Right renal pelvis (tissue), 4 donors: ENCODE data around the gene FUOM. TPM values are rescaled to one million over a fixed set of nuclear protein-coding genes. Genes with fewer than 3 reads are reported as not detected.

Source experiments
- DNase-seq, 4 donors: peaks; one replicate each; pipeline ENCODE4 v3.0.0-alpha.2; 2013; ENCODE audit warnings: low read depth in 4 of 4, low spot score in 3 of 4, missing footprints in 1 of 4
- polyA plus RNA-seq, 4 donors: library from polyadenylated mRNA; unstranded; fragments of 120-200 nt; gene quantifications; one replicate each; pipeline ENCODE4 v1.2.1, GENCODE V29; 2013; ENCODE audit not compliant: insufficient read length in 4 of 4

FUOM gene, protein sequence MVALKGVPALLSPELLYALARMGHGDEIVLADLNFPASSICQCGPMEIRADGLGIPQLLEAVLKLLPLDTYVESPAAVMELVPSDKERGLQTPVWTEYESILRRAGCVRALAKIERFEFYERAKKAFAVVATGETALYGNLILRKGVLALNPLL
- 10 to 100 TPM; 14.7 to 28.7 (median 18.1) TPM for polyA plus RNA-seq

DNA sequence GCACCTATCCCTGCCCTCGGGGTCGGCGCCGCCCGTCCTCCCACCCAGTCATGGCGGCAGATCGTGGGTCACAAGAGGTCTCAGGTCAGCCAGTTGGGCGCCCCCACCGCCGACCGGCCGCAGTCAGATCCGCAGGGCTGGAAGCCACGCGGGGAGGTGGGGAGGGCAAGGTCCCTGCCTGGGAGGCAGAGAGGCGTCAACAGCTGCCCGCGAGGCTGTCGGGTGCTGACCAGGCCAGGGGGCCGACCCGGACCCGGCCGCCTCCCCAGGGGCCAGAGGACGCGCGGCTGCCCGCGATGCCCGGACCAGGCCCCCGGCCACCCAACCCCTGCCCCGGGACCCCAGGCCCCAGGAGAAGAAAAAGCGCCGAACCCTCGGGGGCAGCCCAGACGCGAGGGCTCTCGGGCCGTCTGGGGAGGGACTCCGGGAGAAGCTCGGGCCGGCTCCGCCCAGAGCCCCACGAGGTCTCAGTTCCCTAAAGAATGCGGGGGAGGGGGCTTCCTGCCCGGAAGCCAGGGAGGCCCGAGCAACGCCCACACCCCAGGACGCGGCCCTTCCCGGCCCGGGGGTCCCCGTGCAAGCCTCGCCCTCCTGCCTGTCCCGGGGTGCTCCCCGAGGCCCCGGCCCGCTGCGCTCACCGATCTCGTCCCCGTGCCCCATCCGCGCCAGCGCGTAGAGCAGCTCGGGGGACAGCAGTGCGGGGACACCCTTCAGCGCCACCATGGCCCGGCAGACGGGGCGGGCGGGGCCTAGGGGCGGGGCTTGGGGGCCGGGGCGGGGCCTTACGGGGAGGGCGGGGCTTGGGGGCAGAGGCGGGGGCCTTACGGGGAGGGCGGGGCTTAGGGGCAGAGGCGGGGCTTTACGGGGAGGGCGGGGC, at the start of gene FUOM:
FUOM (minus strand) TSS at position 735 of the 877 bp plus-strand sequence; CDS start at position 723, 12 bp downstream.
- no peak for DNase-seq

DNA sequence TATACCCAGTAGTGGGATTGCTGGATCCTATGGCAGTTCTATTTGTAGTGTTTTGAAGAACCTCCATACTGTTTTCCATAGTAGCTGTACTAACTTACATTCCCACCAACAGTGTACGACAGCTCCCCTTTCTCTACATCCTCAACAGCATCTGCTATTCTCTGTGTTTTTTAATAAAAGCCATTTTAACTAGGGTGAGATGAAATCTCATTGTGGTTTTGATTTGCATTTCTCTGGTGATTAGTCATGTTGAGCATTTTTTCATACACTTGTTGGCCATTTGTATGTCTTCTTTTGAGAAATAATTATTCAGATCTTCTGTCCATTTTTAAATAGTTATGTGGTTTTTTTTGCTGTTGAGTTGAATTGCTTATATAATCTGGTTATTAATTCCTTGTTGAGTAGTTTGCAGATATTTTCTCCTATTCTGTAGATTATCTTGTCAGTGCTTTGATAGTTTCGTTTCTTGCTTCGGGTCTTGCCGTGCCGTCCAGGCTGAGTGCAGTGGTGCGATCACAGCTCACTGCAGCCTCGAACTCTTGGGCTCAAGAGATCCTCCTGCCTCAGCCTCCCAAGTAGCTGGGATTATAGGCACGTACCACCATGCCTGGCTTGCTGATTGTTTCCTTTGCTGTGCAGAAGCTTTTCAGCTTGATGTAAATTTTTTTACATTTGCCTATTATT, 48.2 kb upstream of the FUOM start:
- DNase-seq = no peak

DNA sequence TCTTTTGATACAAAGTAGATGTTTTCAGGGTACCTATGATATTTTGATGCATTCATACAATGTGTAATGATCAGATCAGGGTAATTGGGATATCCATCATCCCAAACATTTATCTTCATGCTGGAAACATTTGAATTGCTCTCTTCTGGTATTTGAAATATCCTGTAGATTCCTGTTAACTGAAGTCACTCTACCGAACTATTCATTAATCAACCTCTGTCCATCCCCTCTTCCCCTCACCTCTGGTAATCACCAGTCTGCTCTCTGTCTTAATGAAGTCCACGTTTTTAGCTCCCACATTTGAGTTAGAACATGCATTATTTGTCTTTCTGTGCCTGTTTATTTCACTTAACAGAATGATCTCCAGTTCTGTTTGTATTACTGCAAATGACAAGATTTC, 47.5 kb upstream of the FUOM start:
- no peak for DNase-seq

DNA sequence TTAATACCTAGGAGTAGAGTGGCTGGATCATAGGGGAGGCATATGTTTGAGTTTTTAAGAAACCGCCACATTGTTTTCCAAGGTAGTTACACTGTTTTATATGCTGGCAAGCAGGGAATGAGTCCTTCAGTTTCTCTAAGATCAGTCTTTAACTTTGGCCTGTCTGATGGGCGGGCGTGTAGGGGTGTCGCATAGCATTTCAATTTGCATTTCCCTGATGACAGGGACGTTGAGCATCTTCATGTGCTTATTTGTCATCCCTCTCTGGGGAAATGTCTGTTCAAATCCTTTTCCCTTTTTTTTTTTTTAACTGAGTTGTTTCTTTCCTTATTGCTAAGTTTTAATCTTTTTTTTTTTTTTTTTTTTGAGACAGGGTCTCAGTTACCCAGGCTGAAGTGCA, 46.0 kb upstream of the FUOM start:
- DNase-seq = no peak

DNA sequence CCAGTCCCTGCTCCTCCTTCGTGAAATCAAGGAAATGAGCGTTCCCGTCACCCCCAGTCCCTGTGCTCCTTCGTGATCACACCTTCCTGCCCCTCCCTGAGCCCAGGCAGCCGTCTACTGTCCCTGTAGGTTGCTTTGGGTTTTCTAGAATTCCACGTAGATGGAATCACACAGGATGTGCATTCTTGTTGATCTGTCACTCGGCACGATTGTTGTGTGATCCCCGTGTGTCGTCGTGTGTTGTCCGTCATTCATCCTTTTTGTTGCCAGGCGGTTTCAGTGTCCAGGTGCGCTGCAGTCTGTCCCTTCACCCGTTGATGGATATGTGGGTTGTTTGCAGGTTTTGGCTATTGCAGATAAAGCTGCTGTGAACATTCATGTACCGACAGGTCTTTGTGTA, 45.5 kb upstream of the FUOM start:
- no peak for DNase-seq

DNA sequence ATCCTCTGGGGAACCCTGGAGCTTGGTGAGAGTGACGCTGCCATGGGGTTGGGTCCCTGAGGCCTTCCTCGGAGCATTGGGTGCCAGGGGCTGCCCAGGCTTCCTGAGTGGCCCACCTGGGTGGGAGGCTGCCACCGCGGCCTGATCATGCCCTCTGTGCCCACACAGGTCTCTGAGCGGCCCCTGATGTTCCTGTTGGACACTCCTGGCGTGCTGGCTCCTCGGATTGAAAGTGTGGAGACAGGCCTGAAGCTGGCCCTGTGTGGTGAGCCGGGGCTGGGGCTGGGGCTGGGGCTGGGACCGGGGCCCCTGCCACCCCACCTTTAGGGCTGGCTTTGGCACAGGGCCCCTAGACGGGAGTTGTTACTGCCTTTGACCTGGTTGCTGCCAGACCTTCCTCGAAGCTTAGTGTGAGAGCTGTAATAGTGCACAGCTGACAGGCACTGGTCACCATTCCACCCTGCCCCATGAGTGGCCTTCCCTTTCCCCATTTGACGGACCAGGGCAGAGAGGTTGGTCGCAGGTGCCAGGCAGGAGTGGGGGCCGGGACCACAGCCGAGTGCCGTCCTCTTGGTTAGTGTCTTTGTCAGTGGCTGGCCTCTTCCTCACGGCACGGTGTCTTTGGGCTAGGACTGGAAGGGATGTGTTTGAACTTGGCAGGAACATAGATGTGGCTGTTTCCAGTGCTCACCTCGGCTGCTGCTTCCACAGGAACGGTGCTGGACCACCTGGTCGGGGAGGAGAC, 44.3 kb upstream of the FUOM start:
- no peak for DNase-seq

DNA sequence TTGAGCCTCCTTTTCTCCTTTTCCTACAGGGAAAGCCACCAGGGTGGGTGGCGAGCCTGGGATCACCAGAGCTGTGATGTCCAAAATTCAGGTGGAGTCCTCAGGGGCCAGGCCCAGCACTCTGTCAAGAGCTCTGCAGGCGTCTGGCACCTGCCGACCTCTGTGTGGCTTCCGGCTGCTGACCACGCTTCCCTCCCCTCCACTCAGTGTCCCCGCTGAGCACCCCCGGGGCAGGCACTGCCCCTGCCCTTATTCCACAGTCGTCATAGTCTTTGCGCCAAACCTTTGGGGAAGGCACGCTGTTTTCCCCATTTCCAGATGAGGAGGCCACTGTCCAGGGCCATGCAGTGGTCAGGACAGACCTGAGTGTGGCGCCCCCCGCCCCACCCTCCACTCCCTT, 43.7 kb upstream of the FUOM start:
- no peak for DNase-seq

DNA sequence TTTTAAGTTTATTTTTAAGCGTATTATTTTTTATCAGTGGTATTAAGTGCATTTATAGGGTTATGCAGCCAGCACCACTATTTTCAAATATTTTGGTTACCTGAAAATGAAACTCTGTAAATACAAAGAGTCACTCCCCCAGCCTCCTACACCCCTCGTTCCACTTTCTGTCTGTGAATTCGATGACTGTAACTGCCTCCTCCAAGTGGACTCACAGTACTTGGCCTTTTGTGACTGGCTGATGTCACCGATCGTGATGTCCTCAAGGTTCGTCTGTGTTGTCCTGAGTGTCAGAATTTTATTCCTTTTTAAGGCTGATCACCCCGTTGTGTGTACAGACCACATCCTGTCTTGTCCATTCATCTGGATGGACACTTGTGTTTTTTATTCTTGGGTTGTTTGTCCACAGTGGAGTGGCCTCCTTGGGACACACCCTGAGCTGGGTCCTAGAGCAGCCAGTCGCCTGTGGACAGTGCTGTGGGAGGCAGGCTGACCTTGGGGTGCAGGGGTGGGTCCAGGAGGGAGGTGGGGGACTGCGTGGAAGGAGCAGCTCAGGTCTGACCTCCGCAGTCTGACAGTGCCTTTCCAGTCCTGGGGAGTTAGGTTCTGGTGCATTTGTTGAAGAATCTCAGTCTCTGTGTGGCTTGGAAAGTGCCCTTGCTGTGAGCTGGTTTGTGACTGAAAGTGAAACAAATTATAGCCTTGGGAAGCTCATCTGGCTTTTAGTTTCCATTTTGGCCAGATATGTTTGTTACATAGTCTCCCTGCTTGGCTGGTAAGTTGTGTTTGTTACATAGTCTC, 43.0 kb upstream of the FUOM start:
- DNase-seq = no peak

DNA sequence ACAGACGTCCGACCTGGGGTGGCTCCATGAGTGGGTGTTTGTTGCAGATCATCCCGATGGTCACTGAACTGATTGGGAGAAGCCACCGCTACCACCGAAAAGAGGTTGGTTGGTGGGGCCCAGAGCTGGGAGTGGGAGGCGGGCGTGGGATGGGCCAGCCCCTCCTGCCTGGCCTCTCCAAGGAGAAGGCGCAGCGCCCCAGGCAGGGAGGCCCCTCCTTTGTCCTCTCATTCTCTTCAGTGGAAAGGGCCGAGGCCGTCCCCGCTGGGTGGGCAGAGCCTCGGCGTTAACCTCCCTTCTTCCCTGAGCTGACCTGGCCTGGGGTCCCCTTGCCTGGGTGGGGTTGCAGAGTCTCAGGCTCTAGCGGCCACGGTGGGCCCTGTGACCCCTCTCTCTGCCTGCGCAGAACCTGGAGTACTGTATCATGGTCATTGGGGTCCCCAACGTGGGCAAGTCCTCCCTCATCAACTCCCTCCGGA, 41.3 kb upstream of the FUOM start:
- no peak for DNase-seq

DNA sequence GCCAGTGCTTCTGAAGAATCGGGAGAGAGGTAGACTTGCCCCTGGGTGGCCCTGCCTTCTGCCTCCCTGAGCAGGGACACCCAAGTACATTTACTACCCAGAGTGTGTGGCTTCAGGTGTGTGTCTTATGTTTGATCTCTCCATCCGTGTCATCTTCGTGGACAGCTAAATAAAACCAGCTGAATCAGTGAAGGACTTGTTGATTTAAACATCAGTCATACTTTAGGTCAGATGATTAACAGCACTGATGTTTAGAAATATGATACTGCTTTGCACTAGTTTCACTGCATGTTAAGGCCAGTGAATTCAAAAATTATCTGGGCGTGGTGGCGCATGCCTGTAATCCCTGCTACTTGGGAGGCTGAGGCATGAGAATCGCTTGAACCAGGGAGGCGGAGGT, 40.1 kb upstream of the FUOM start:
- DNase-seq = no peak

DNA sequence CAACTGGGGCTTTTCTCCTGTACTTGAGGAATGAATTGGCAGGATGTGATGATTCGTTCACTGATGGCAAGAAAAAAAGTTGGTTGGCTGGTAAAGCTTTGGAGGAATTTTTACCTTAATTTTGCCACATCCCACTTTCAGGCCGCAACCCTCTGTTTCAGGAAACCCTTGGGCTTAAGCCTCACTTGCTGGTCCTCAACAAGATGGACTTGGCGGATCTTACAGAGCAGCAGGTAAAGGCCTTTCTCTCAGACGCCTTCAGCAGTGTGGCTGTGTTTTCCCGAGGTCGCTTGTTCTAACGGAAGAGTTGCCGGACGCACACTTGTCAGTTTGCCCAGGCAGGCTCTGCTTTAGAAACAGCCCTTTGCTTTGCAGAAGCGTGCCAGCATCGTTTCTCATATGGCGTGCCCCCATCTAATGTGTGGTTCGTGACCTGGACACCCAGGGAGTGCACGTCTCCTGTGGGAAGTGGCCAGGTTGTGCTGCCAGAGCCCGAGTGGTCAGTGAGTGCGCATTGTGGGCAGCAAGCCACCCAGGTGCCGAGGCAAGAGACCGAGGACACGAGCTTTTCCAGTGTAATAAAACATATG, 38.3 kb upstream of the FUOM start:
- no peak for DNase-seq

DNA sequence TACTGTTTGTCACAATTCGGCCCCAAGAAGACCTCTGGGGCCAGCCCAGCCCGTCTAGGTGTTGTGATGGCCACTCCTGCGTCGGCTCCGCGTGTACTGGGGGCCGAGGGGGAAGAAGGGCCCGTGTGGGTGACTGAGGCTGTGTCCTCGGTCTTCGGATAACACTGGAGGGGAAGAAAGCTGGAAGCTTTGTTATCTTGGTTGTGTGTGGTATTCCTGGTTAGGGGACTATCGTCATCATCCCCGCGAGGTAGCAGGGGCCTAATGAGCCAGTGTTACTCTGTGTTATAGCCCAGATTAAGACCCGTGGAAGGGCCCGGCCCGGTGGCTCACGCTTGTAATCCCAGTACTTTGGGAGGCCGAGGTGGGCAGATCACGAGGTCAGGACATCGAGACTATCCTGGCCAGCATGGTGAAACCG, 37.0 kb upstream of the FUOM start:
- no peak for DNase-seq

DNA sequence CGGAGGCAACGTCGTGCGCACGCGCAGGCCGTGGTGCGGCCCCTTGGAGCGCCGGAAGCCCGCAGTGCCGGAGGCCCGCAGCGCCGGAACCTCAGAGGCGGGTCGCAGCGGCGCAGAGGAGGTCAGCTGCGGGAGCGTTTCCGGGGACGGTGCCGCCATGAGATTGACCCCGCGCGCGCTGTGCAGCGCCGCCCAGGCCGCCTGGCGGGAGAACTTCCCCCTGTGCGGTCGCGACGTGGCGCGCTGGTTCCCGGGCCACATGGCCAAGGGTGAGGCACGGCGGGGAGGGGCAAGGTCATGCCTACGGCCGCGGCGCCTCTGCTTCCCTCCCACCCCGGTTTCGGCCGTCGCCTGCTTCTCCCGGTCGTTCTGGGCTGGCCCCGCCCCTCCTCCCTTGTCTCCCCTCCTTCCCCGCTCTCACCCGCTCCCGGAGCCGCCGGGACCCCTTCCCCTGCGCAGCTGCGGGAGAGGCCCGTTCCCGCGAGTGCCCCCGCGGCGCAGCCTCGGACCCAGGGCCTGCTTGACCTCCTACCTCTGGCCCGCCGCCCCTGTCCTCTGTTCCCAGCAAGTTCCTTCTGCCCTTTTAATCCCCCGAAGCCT, 36.3 kb upstream of the FUOM start, which contains the start of gene MTG1:
MTG1 (plus strand) TSS at position 94 of the 600 bp plus-strand sequence; CDS start at position 158, 64 bp downstream.
- DNase-seq = peak; percentile 88 to 93 (median 90)

DNA sequence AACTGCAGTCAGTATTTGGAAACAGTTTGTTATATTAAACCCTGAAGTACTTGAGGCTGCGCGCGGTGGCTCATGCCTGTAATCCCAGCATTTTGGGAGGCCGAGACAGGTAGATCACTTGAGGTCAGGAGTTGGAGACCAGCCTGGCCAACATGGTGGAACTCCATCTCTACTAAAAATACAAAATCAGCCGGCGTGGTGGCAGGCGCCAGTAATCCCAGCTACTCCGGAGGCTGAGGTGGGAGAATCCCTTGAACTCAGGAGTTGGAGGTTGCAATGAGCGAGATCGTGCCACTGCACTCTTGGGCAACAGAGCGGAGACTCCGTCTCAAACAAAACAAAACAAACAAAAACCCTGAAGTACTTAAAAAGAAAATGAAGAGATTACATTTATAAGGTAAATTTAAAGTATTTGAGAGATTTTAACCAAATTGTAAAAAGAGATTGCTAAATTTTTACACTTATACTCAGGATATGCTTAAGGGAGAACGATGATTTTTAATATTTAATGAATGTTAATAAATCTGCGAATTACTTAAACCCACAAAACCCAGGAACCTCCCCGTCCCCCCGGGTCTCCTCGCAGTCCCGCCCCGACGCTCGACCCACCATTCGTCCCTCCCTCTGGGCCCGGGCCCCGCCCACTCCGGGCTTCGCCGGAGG, 35.7 kb upstream of the FUOM start:
- no peak for DNase-seq

DNA sequence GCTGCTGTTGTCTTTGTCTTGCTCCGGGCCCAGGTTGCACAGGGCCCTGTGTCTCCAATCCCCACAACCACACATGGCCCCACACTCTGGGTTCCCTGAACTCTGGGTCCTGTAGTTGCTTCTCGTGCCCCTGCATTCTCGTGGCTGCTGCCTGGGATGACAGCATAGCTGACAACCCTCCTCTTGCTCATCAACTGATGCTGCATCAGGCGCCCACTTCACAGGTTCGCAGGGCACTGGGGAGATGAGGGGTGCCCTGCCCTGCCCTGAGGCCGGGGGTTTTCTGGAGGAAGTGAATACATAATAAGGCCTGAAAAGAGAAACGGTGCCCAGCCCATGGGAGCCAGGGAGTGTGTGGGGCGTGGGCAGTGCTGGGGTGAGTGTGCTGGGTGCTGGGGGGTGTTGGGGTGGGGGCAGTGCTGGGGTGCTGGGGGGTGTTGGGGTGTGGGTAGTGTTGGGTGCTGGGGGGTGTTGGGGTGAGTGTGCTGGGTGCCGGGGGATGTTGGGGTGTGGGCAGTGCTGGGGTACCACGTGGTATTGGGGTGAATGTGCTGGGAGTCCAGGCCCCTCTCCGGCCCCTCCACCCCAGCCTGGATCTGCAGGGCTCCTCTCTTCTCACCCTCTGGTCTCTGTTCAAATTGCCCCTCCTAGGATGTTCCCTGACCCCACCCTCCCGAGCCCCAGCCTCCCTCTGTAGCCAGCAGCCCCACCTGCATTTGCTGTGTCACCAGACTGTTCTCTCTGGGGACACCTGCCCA, 34.1 kb upstream of the FUOM start:
- no peak for DNase-seq

DNA sequence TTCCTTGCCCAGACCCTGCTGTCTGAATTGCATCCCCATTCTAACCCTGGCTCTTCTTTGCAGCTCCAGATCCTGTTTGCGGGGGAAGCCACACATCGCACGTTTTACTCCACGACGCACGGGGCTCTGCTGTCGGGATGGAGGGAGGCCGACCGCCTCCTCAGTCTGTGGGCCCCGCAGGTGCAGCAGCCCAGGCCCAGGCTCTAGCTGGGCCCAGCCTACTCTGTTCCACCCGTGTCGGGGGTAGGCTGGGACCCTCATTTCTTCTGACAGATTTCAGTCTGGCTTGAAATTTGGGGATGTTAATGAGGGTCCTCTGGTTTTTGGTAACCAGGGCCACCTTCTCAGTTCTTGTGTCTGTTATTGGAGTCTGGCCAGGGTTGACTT, 33.4 kb upstream of the FUOM start:
- DNase-seq = no peak

DNA sequence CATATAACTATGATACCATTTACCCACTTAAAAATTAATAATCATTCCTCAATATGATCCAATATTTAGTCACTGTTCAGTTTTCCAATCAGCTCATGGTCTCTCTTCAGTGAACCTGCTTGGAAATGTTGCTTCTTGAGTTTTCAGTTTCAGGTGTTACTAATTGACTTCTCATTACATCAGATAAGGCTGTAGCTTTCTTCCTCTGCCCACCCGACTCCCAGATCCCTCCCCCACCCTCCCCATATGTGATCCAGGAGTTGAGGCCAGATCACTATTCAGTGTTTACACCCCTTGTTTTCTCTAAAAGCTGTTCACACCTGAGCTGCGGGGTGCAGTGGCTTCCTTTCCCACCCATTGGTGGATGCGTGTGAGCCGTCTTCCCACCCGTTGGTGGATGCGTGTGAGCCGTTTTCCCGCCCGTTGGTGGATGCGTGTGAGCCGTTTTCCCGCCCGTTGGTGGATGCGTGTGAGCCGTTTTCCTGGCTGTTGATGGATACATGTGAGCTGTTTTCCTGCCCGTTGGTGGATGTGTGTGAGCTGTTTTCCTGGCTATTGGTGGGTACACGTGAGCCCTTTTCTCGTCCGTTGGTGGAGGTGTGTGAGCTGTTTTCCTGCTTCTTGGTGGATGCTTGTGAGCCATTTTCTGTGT, 32.9 kb upstream of the FUOM start:
- DNase-seq = no peak
